ENCODE measurements around the gene GNE. TPM values are rescaled to one million over a fixed set of nuclear protein-coding genes. Genes with fewer than 3 reads are reported as not detected.

GNE gene
- total and polyA plus RNA-seq, 2 of the 8 experiments (the other 6 are each of a cell fraction or from before 2014, with no cell fraction given): 5.1 to 11.1 TPM

- TF ChIP-seq SIN3A (conservative IDR thresholded peaks at IDR 0.05 in 1 of 2, IDR thresholded peaks at IDR 0.05 in 1 of 2; ENCODE audit: low read depth in 1 of 2, low read length in 2 of 2) (no peak), KDM4A (IDR thresholded peaks at IDR 0.05; ENCODE audit: low read depth, low read length, severe bottlenecking) (no peak), CTCF (IDR thresholded peaks at IDR 0.05; ENCODE audit: control extremely low read depth in 1 of 3, insufficient read depth in 1 of 3, low read depth in 1 of 3, low read length in 3 of 3) (no peak), CHD1 (IDR thresholded peaks at IDR 0.05; ENCODE audit: low read depth, low read length) (no peak)
These were observed 28.1 kb upstream of the GNE start (continued) for GRCh38 chr9:36286388-36286787.

Data from H1 (cell line).